Measurements from ENCODE around the gene INKA2. TPM values are rescaled to one million over a fixed set of nuclear protein-coding genes. Genes with fewer than 3 reads are reported as not detected.

INKA2 gene
- total and polyA plus RNA-seq, 10 of the 15 experiments (the other 5 are each of a cell fraction or from before 2014, with no cell fraction given) = 0.38 to 5.1 (median 1.3) TPM; not detected in 1

GRCh38 chr1:111723091-111723806 is 15.9 kb downstream of the INKA2 start:
- Histone ChIP-seq H4K20me1 (ENCODE audit: control insufficient read depth, insufficient read depth) (no peaks in the 10 kb centered on the region), H3K27me3 (replicated peaks in 1 of 2; ENCODE audit: control insufficient read depth in 2 of 2, insufficient read depth in 2 of 2, low read length in 1 of 2) (no peaks in the 10 kb centered on the region), H3K4me1 (ENCODE audit: control insufficient read depth, insufficient read depth, low read length) (no peaks in the 10 kb centered on the region), H3K79me2 (ENCODE audit: control insufficient read depth, insufficient read depth, low read length) (no peaks in the 10 kb centered on the region), H3K27ac (ENCODE audit: control insufficient read depth, insufficient read depth) (no peak overlapping the region), H3K36me3 (ENCODE audit: control insufficient read depth in 2 of 2, insufficient read depth in 2 of 2, low read length in 1 of 2) (no peaks in the 10 kb centered on the region), H2AFZ (ENCODE audit: control insufficient read depth, low read depth, low read length) (no peak overlapping the region), H3K4me2 (ENCODE audit: control insufficient read depth, insufficient read depth) (no peak overlapping the region), H3K9ac (ENCODE audit: control insufficient read depth, insufficient read depth, low read length) (no peak overlapping the region), H3K9me3 (replicated peaks; ENCODE audit: control insufficient read depth, insufficient read depth, low read length) (no peaks in the 10 kb centered on the region), H3K4me3 (no peak overlapping the region)
- ATAC-seq (peak; percentile 55), FAIRE-seq (no peak), DNase-seq (ENCODE audit: low read depth, low spot score) (no peak)
- ChIA-PET CTCF (interaction anchor here (0.6 to 1.6 kb wide), 2 partner anchors 8 to 24 kb away, joined by 3 to 8 read pairs; no protein-coding TSS in a partner anchor), RAD21 (ENCODE audit: unreplicated experiment) (no interaction called here), SMC1A (ENCODE audit: uncharacterized antibody, unreplicated experiment) (interaction anchor here (0.9 to 1.6 kb wide), 2 partner anchors 15 to 216 kb away, joined by 3 to 5 read pairs; no protein-coding TSS in a partner anchor), POLR2A (interaction anchor here (1.2 to 1.6 kb wide), 2 partner anchors 9 to 14 kb away, joined by 3 read pairs; no protein-coding TSS in a partner anchor)
- whole genome bisulfite sequencing (ENCODE audit: insufficient coverage, insufficient replicate concordance, low lambda C conversion rate, missing lambda C conversion rate) = 35% methylated on average over 7 of the region's 7 CpGs
- BruUV-seq (replicated peaks) = no TSS peak
- no peak for TF ChIP-seq LARP7 (IDR thresholded peaks at IDR 0.05)
- TF ChIP-seq PBX3 (IDR thresholded peaks at IDR 0.05; ENCODE audit: insufficient replicate concordance, low read depth, low read length) = peak; percentile 31
- TF ChIP-seq MTA2 (IDR thresholded peaks at IDR 0.05; ENCODE audit: low read depth) = peak; percentile 77
- in situ Hi-C loops (cut with MboI) = no loop called here
- intact Hi-C loops (cut with micrococcal nuclease; ENCODE audit: unreplicated experiment) = no loop called here
